Measurements from ENCODE around the gene ING5.
"Not testable (repeated sequence)": the region's sequence is repeated elsewhere in the genome, so short reads cannot be mapped to it uniquely, and the experiment has no call there.

ING5 gene

DNA sequence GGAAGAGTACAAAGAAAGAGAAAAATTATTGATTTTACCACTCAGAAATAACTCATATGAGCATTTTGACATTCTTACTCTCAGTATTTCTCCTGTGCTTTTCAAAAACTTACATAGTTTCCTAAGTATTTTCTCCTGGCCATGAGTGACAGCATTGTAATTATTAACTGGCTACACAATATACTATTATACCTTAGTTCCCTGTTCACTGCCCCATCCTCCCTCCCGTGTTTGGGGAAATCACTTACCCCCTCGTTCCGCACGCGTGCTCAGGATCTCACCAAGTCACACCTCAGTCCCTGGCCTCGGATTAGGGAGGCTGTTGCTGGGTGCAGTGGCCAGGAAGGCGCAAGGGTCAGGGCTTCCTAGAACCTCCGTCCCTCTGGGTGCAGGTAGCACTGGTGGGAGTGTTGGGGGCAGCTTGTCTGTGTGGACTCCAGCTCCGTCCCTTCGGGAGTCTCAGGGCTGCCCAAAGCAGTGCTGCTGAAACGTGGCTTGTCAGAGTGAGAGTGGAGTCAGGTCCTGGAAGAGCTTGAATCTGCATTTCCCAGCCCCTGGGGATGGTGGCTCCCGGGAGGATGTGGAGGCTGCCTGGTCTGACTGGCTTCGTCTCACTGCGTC is 41.1 kb upstream of the ING5 start:
- peaks cover 33% of the 10 kb centered on the region for H3K36me3 ChIP-seq
- no peak overlapping the region for H3K4me3 ChIP-seq (ENCODE audit: low read depth, low read length)
- TF ChIP-seq, protein P1, sequence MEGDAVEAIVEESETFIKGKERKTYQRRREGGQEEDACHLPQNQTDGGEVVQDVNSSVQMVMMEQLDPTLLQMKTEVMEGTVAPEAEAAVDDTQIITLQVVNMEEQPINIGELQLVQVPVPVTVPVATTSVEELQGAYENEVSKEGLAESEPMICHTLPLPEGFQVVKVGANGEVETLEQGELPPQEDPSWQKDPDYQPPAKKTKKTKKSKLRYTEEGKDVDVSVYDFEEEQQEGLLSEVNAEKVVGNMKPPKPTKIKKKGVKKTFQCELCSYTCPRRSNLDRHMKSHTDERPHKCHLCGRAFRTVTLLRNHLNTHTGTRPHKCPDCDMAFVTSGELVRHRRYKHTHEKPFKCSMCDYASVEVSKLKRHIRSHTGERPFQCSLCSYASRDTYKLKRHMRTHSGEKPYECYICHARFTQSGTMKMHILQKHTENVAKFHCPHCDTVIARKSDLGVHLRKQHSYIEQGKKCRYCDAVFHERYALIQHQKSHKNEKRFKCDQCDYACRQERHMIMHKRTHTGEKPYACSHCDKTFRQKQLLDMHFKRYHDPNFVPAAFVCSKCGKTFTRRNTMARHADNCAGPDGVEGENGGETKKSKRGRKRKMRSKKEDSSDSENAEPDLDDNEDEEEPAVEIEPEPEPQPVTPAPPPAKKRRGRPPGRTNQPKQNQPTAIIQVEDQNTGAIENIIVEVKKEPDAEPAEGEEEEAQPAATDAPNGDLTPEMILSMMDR (IDR thresholded peaks at IDR 0.05; ENCODE audit: low read depth, low read length): no peak
- peaks cover 6% of the 10 kb centered on the region for H3K4me1 ChIP-seq
- no peaks in the 10 kb centered on the region for H3K27me3 ChIP-seq
- H3K9me3 ChIP-seq: no peaks in the 10 kb centered on the region
- no peak for DNase-seq

DNA sequence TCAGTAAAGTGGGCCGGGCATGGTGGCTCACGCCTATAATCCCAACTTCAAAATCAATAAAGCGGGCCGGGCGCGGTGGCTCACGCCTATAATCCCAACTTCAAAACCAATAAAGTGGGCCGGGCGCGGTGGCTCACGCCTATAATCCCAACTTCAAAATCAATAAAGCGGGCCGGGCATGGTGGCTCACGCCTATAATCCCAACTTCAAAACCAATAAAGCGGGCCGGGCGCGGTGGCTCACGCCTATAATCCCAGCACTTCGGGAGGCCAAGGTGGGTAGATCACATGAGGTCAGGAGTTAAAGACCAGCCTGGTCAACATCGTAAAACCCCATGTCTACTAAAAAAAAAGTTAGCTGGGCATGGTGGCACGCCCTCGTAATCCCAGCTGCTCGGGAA is 39.1 kb upstream of the ING5 start:
- Histone ChIP-seq H3K4me1 (peaks cover 18% of the 10 kb centered on the region), H3K36me3 (peaks cover 32% of the 10 kb centered on the region)
- H3K4me3 ChIP-seq (ENCODE audit: low read depth, low read length); H3K9me3 ChIP-seq; DNase-seq; H3K27me3 ChIP-seq: not testable (repeated sequence)

DNA sequence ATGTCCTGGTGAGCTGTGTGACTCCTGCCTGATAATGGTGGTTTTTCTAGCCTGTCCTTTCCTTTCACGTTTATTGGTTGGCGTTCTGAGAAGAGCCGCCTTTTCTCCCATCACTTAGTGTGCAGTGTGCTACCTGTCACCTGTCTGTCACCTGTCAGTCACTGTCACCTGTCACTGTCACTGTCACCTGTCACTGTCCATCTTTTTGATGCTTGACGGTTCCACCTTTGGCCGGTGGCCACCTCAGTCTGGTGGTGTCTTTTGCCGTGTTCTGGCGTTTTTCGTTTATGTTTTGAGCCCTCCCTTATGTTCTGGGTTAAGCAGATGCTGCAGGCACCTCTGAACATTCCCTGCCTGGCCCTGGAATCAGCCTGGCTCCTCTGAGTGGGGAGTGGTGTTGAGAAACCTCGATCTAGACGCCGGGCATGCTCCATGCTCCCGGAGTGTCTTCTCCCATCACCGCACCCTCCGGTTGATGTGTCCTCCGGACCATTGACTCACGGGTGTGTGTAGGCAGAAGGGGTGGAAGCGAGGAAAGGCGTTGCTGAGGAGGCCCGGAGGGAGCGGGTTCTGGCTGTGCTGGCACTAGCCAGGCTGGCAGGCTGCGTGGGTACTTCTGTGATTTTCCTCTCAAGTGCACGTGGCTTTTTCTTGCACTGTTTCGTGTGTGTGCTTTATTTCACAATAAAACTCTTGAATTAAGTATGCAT is 36.0 kb upstream of the ING5 start:
- DNase-seq: no peak
- Histone ChIP-seq H3K27me3 (no peaks in the 10 kb centered on the region), H3K4me1 (peaks cover 18% of the 10 kb centered on the region), H3K9me3 (no peaks in the 10 kb centered on the region), H3K36me3 (peaks cover 35% of the 10 kb centered on the region), H3K4me3 (ENCODE audit: low read depth, low read length) (peak overlapping the region; percentile 21; the same call in 1 of the 2 replicates)
- TF ChIP-seq, protein P1 (IDR thresholded peaks at IDR 0.05; ENCODE audit: low read depth, low read length): no peak

DNA sequence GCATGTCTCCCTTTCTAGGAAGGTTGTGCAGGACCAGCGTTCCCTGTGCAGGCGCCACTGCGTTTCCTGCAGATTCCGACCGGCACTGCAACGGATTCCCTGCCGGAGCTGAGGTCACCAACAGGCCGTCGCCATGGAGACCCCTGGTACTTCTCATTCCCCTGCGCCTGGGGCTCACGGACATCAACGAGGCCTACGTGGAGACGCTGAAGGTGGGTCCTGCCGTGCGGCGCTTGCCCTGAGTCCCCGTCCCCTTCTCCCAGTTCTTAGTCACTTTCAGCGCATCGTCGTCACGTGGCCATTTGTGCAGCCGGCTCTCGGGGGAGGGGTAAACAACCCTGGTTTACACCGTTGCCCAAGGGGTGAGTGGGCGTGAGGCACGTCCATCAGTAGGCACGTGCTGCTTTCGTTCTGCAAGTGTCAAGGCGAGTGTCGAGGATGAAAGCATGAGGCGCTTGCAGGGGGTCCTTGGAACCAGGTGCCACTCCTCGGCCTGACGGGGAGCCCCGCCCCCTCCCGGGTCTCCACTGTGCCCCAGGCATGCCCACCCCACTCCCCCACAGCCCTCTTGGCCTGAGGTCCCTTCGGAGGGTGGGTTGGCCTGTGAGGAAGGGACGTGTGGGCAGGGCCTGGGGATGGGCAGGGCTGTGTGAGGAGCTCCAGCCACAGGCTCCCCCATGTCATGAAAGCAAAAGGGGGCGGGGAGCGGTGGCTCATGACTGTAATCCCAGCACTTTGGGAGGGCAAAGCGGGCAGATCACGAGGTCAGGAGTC is 35.0 kb upstream of the ING5 start:
- no peaks in the 10 kb centered on the region for H3K27me3 ChIP-seq
- H3K4me3 ChIP-seq (ENCODE audit: low read depth, low read length): peak overlapping the region; percentile 35
- H3K36me3 ChIP-seq: peaks cover 42% of the 10 kb centered on the region
- peaks cover 18% of the 10 kb centered on the region for H3K4me1 ChIP-seq
- DNase-seq: peak; percentile 91
- no peaks in the 10 kb centered on the region for H3K9me3 ChIP-seq
- TF ChIP-seq, protein P1 (IDR thresholded peaks at IDR 0.05; ENCODE audit: low read depth, low read length): no peak

DNA sequence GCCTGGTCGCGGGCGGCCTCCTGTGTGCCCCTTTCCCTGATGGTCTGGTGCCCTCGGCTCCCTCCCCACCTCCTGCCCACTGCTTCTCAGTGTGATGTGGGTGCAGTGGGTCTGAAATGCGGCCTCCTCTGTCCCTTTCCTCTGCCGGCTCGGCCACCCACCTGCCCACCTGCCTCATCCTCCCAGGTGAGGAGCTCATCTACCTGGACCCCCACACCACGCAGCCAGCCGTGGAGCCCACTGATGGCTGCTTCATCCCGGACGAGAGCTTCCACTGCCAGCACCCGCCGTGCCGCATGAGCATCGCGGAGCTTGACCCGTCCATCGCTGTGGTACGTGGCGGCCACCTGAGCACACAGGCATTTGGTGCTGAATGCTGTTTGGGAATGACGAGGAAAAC is 33.5 kb upstream of the ING5 start:
- DNase-seq: no peak
- H3K9me3 ChIP-seq: no peaks in the 10 kb centered on the region
- H3K27me3 ChIP-seq: no peaks in the 10 kb centered on the region
- H3K36me3 ChIP-seq: peaks cover 45% of the 10 kb centered on the region
- peaks cover 18% of the 10 kb centered on the region for H3K4me1 ChIP-seq
- no peak overlapping the region for H3K4me3 ChIP-seq (ENCODE audit: low read depth, low read length)
- TF ChIP-seq, protein P1 (IDR thresholded peaks at IDR 0.05; ENCODE audit: low read depth, low read length): no peak

DNA sequence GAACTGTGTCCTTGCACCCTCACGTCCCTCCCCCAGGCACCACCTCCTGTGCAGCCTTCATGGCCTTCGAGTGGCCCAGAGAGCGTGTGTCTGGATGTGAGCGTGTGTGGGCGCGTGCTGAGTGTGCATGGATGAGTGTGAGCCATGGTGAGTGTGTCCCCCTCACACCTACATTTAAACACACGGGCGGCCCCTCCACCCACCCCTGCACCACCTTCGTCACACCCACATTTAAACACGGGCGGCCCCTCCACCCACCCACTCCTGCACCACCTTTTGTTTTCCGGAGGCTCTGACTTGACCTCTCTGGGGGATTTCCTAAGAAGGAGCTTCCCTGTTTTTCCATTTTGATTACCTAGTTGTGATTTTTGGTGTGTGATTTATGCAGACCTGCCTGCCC is 33.0 kb upstream of the ING5 start:
- Histone ChIP-seq H3K27me3 (no peaks in the 10 kb centered on the region), H3K4me3 (ENCODE audit: low read depth, low read length) (no peak overlapping the region), H3K36me3 (peaks cover 46% of the 10 kb centered on the region), H3K4me1 (peaks cover 18% of the 10 kb centered on the region), H3K9me3 (no peaks in the 10 kb centered on the region)
- no peak for DNase-seq
- TF ChIP-seq, protein P1 (IDR thresholded peaks at IDR 0.05; ENCODE audit: low read depth, low read length): no peak
